ENCODE results near the gene EPS8L3.
"Not testable (repeated sequence)": the region's sequence is repeated elsewhere in the genome, so short reads cannot be mapped to it uniquely, and the experiment has no call there.

EPS8L3 gene

GRCh38 chr1:109757936-109758786 lies 5.6 kb downstream of the EPS8L3 start:
- TF ChIP-seq EZH2 (IDR thresholded peaks at IDR 0.05) (no peak), POLR2AphosphoS5 (IDR thresholded peaks at IDR 0.05; ENCODE audit: borderline replicate concordance, low read depth, low read length) (no peak), FOXP2 (optimal IDR thresholded peaks at IDR 0.05; ENCODE audit: control extremely low read depth, extremely low read length, insufficient read depth) (no peak)
- DNase-seq (ENCODE audit: low read depth, low spot score): no peak
- Histone ChIP-seq H3K4me3 (no peak overlapping the region), H3K36me3 (ENCODE audit: insufficient read depth, low read length) (no peaks in the 10 kb centered on the region), H3K9ac (ENCODE audit: insufficient read length) (no peak overlapping the region), H3K9me3 (ENCODE audit: low read depth, low read length) (no peaks in the 10 kb centered on the region), H3K27ac (no peak overlapping the region)

GRCh38 chr1:109756848-109757521 lies 6.7 kb downstream of the EPS8L3 start:
- Histone ChIP-seq H3K9me3 (ENCODE audit: low read depth, low read length) (no peaks in the 10 kb centered on the region), H3K27ac (no peak overlapping the region), H3K9ac (ENCODE audit: insufficient read length) (no peak overlapping the region), H3K36me3 (ENCODE audit: insufficient read depth, low read length) (no peaks in the 10 kb centered on the region), H3K4me3 (no peak overlapping the region)
- no peak for DNase-seq (ENCODE audit: low read depth, low spot score)
- TF ChIP-seq EZH2 (IDR thresholded peaks at IDR 0.05) (no peak), FOXP2 (optimal IDR thresholded peaks at IDR 0.05; ENCODE audit: control extremely low read depth, extremely low read length, insufficient read depth) (no peak), POLR2AphosphoS5 (IDR thresholded peaks at IDR 0.05; ENCODE audit: borderline replicate concordance, low read depth, low read length) (no peak)

- H3K9me3 ChIP-seq (ENCODE audit: low read depth, low read length); DNase-seq (ENCODE audit: low read depth, low spot score); H3K36me3 ChIP-seq (ENCODE audit: insufficient read depth, low read length); H3K9ac ChIP-seq (ENCODE audit: insufficient read length); H3K4me3 ChIP-seq; H3K27ac ChIP-seq: not testable (repeated sequence)
Observed at GRCh38 chr1:109756325-109756724, 7.4 kb downstream of the EPS8L3 start.

- Histone ChIP-seq H3K4me3 (no peak overlapping the region), H3K9me3 (ENCODE audit: low read depth, low read length) (no peaks in the 10 kb centered on the region), H3K9ac (ENCODE audit: insufficient read length) (no peak overlapping the region), H3K36me3 (ENCODE audit: insufficient read depth, low read length) (no peaks in the 10 kb centered on the region), H3K27ac (no peak overlapping the region)
- DNase-seq (ENCODE audit: low read depth, low spot score): no peak
- TF ChIP-seq EZH2 (IDR thresholded peaks at IDR 0.05) (no peak), POLR2AphosphoS5 (IDR thresholded peaks at IDR 0.05; ENCODE audit: borderline replicate concordance, low read depth, low read length) (no peak), FOXP2 (optimal IDR thresholded peaks at IDR 0.05; ENCODE audit: control extremely low read depth, extremely low read length, insufficient read depth) (no peak)
Observed at GRCh38 chr1:109754738-109755137, 9.0 kb downstream of the EPS8L3 start.

- no peak for DNase-seq (ENCODE audit: low read depth, low spot score)
- Histone ChIP-seq H3K9me3 (ENCODE audit: low read depth, low read length) (no peaks in the 10 kb centered on the region), H3K36me3 (ENCODE audit: insufficient read depth, low read length) (no peaks in the 10 kb centered on the region)
Observed at GRCh38 chr1:109751531-109752260, 12.0 kb downstream of the EPS8L3 start.

GRCh38 chr1:109750920-109751319 lies 12.8 kb downstream of the EPS8L3 start:
- Histone ChIP-seq H3K27ac (no peak overlapping the region), H3K4me3 (no peak overlapping the region), H3K36me3 (ENCODE audit: insufficient read depth, low read length) (no peaks in the 10 kb centered on the region), H3K9me3 (ENCODE audit: low read depth, low read length) (no peaks in the 10 kb centered on the region), H3K9ac (ENCODE audit: insufficient read length) (no peak overlapping the region)
- no peak for TF ChIP-seq FOXP2 (optimal IDR thresholded peaks at IDR 0.05; ENCODE audit: control extremely low read depth, extremely low read length, insufficient read depth)
- no peak for TF ChIP-seq POLR2AphosphoS5 (IDR thresholded peaks at IDR 0.05; ENCODE audit: borderline replicate concordance, low read depth, low read length)
- no peak for TF ChIP-seq EZH2 (IDR thresholded peaks at IDR 0.05)
- no peak for DNase-seq (ENCODE audit: low read depth, low spot score)

More at GRCh38 chr1:109751531-109752260, 12.0 kb downstream of the EPS8L3 start:
- Histone ChIP-seq H3K4me3 (no peak overlapping the region), H3K27ac (no peak overlapping the region), H3K9ac (ENCODE audit: insufficient read length) (no peak overlapping the region)
- TF ChIP-seq POLR2AphosphoS5 (IDR thresholded peaks at IDR 0.05; ENCODE audit: borderline replicate concordance, low read depth, low read length) (no peak), EZH2 (IDR thresholded peaks at IDR 0.05) (no peak)

GRCh38 chr1:109750241-109750882 lies 13.4 kb downstream of the EPS8L3 start:
- no peak overlapping the region for H3K4me3 ChIP-seq
- no peak for TF ChIP-seq POLR2AphosphoS5 (IDR thresholded peaks at IDR 0.05; ENCODE audit: borderline replicate concordance, low read depth, low read length)
- TF ChIP-seq FOXP2 (optimal IDR thresholded peaks at IDR 0.05; ENCODE audit: control extremely low read depth, extremely low read length, insufficient read depth): no peak
- TF ChIP-seq EZH2 (IDR thresholded peaks at IDR 0.05): no peak
- no peak overlapping the region for H3K27ac ChIP-seq

GRCh38 chr1:109749221-109749620 lies 14.5 kb downstream of the EPS8L3 start:
- no peaks in the 10 kb centered on the region for H3K36me3 ChIP-seq (ENCODE audit: insufficient read depth, low read length)
- no peak overlapping the region for H3K4me3 ChIP-seq
- H3K27ac ChIP-seq: no peak overlapping the region
- TF ChIP-seq POLR2AphosphoS5 (IDR thresholded peaks at IDR 0.05; ENCODE audit: borderline replicate concordance, low read depth, low read length) (no peak), FOXP2 (optimal IDR thresholded peaks at IDR 0.05; ENCODE audit: control extremely low read depth, extremely low read length, insufficient read depth) (no peak), EZH2 (IDR thresholded peaks at IDR 0.05) (no peak)
- no peak overlapping the region for H3K9ac ChIP-seq (ENCODE audit: insufficient read length)
- no peak for DNase-seq (ENCODE audit: low read depth, low spot score)
- H3K9me3 ChIP-seq (ENCODE audit: low read depth, low read length): no peaks in the 10 kb centered on the region

More at GRCh38 chr1:109750241-109750882, 13.4 kb downstream of the EPS8L3 start:
- Histone ChIP-seq H3K9me3 (ENCODE audit: low read depth, low read length) (no peaks in the 10 kb centered on the region), H3K36me3 (ENCODE audit: insufficient read depth, low read length) (no peaks in the 10 kb centered on the region), H3K9ac (ENCODE audit: insufficient read length) (no peak overlapping the region)
- DNase-seq (ENCODE audit: low read depth, low spot score): no peak

- H3K4me3 ChIP-seq; H3K36me3 ChIP-seq (ENCODE audit: insufficient read depth, low read length); DNase-seq (ENCODE audit: low read depth, low spot score); H3K9ac ChIP-seq (ENCODE audit: insufficient read length); H3K27ac ChIP-seq; H3K9me3 ChIP-seq (ENCODE audit: low read depth, low read length): not testable (repeated sequence)
Observed at GRCh38 chr1:109748311-109748710, 15.4 kb downstream of the EPS8L3 start.

All from SK-N-MC (cell line).